GM19452 (cell line): ENCODE data around the gene ATG9B.

Source experiments
- ATAC-seq: cut with Tn5 transposase; IDR thresholded peaks from one replicate; pipeline ENCODE4 v1.9.1; 2021; ENCODE audit not compliant: unreplicated experiment

ATG9B gene

GRCh38 chr7:151024435-151025056 is at the start of gene ATG9B:
Gene ATG9B, minus strand, starts transcription at chr7:151024494. Its CDS starts 71 bp downstream, at chr7:151024423.
- no peak for ATAC-seq

GRCh38 chr7:151073990-151074389 is 49.7 kb upstream of the ATG9B start:
- no peak for ATAC-seq

- no peak for ATAC-seq
These were observed 47.0 kb upstream of the ATG9B start for GRCh38 chr7:151071032-151071866.

- no peak for ATAC-seq
These were observed 46.3 kb upstream of the ATG9B start for GRCh38 chr7:151070574-151070960.

- no peak for ATAC-seq
These were observed 45.7 kb upstream of the ATG9B start for GRCh38 chr7:151069841-151070573.

GRCh38 chr7:151068069-151068773 is 43.9 kb upstream of the ATG9B start:
- no peak for ATAC-seq

GRCh38 chr7:151066273-151066974 is 42.1 kb upstream of the ATG9B start:
- no peak for ATAC-seq

- no peak for ATAC-seq
These were observed 41.2 kb upstream of the ATG9B start for GRCh38 chr7:151065516-151065915.

- ATAC-seq: no peak
These were observed 40.7 kb upstream of the ATG9B start for GRCh38 chr7:151064993-151065392.

- ATAC-seq: no peak
These were observed 40.2 kb upstream of the ATG9B start for GRCh38 chr7:151064454-151064853.

- no peak for ATAC-seq
These were observed 38.9 kb upstream of the ATG9B start for GRCh38 chr7:151063212-151063561.

GRCh38 chr7:151062399-151063211 is 38.3 kb upstream of the ATG9B start:
- no peak for ATAC-seq

GRCh38 chr7:151062111-151062398 is 37.8 kb upstream of the ATG9B start:
- no peak for ATAC-seq

GRCh38 chr7:151061213-151062110 is 37.2 kb upstream of the ATG9B start:
- ATAC-seq: no peak

- no peak for ATAC-seq
These were observed 36.3 kb upstream of the ATG9B start for GRCh38 chr7:151060416-151061212.

GRCh38 chr7:151060113-151060415 is 35.8 kb upstream of the ATG9B start:
- no peak for ATAC-seq

GRCh38 chr7:151059367-151060112 is 35.2 kb upstream of the ATG9B start, which contains the start of gene SLC4A2:
Gene SLC4A2, plus strand, starts transcription at chr7:151059589. Its CDS starts 2,399 bp downstream, at chr7:151061988.
- peak; percentile 35 for ATAC-seq
